HT1080 (cell line): ENCODE results near the gene B4GAT1. TPM values are rescaled to one million over a fixed set of nuclear protein-coding genes. Genes with fewer than 3 reads are reported as not detected.
"Not testable (repeated sequence)": the region's sequence is repeated elsewhere in the genome, so short reads cannot be mapped to it uniquely, and the experiment has no call there.

Experiments
- DNase-seq: peaks from one replicate; pipeline ENCODE4 v3.0.0-alpha.2; 2015; ENCODE audit warnings: low read depth
- total RNA-seq: library from RNA; depleted of rRNA; stranded (reverse); fragments of >200 nt; shearing (Covaris generic); gene quantifications from 2 replicates; pipeline ENCODE4 v1.2.3, GENCODE V29; 2014

Gene B4GAT1
- total RNA-seq, 1 experiment from 2014 or later = 34.4 TPM

- DNase-seq = no peak
Observed at GRCh38 chr11:66326261-66327111, 20.9 kb downstream of the B4GAT1 start.

GRCh38 chr11:66325263-66325671, 22.2 kb downstream of the B4GAT1 start:
- DNase-seq = no peak

GRCh38 chr11:66324664-66325063, 22.8 kb downstream of the B4GAT1 start:
- no peak for DNase-seq

GRCh38 chr11:66323684-66324083, 23.7 kb downstream of the B4GAT1 start:
- DNase-seq = no peak

GRCh38 chr11:66322732-66323427, 24.5 kb downstream of the B4GAT1 start:
- DNase-seq = no peak

- no peak for DNase-seq
Observed at GRCh38 chr11:66321606-66322005, 25.8 kb downstream of the B4GAT1 start.

GRCh38 chr11:66320748-66321147, 26.7 kb downstream of the B4GAT1 start:
- not testable (repeated sequence) for DNase-seq

GRCh38 chr11:66320289-66320688, 27.1 kb downstream of the B4GAT1 start:
- DNase-seq = not testable (repeated sequence)

GRCh38 chr11:66318600-66318970, 28.8 kb downstream of the B4GAT1 start:
- no peak for DNase-seq

- DNase-seq = no peak
Observed at GRCh38 chr11:66317723-66318599, 29.5 kb downstream of the B4GAT1 start.

GRCh38 chr11:66317322-66317722, 30.1 kb downstream of the B4GAT1 start:
- no peak for DNase-seq

GRCh38 chr11:66316849-66317251, 30.6 kb downstream of the B4GAT1 start, which contains the start of gene CD248:
TSS of gene CD248 (minus strand) at chr11:66317044. CDS start at chr11:66317027, 17 bp downstream.
- no peak for DNase-seq

GRCh38 chr11:66315921-66316811, 31.3 kb downstream of the B4GAT1 start:
- no peak for DNase-seq

- DNase-seq = no peak
Observed at GRCh38 chr11:66315498-66315885, 31.9 kb downstream of the B4GAT1 start.

GRCh38 chr11:66314561-66315497, 32.6 kb downstream of the B4GAT1 start:
- no peak for DNase-seq

- no peak for DNase-seq
Observed at GRCh38 chr11:66314186-66314501, 33.3 kb downstream of the B4GAT1 start.

- no peak for DNase-seq
Observed at GRCh38 chr11:66313321-66314185, 33.9 kb downstream of the B4GAT1 start.

GRCh38 chr11:66312549-66313320, 34.7 kb downstream of the B4GAT1 start:
- DNase-seq = peak; percentile 92
